Measurements from ENCODE around the gene SORCS2.

Gene SORCS2

DNA sequence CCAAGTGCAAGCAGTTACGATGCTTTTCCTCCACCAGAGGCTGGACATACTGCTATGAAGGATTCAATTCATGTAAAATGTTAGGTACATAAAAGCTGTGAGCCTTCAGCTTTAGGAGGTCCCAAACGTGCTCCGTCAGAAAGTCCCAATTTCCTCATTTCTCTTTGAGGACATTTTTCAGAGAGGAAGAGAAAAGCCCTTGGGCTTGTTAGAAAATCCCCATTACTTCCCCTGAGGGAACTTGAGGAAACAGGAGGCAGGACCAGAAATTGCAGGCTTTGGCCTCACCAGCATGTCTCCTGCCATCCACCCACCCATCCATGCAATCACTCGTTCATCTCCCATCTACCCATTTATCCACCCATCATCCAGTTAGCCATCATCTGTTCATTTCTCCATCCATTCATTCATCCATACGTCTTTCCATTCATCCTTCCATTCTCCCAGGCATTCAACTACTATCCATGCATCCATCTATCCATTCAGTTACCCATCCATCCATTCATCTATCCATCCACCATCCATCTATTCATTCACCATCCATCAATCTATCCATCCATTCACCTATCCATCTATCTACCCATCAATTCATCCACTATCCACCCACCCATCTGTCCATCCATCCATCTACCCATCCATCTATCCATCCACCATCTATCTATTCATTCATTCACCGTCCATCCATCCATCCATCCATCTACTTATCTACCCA, 523.8 kb downstream of the SORCS2 start:
- Mint-ChIP-seq H3K4me1 (no peaks in the 10 kb centered on the region), H3K4me3 (no peak overlapping the region), H3K27me3 (peaks cover 42% of the 10 kb centered on the region), H3K9me3 (peaks cover 9% of the 10 kb centered on the region), H3K27ac (no peak overlapping the region), H3K36me3 (peaks cover 5% of the 10 kb centered on the region)
- no peak for ATAC-seq

DNA sequence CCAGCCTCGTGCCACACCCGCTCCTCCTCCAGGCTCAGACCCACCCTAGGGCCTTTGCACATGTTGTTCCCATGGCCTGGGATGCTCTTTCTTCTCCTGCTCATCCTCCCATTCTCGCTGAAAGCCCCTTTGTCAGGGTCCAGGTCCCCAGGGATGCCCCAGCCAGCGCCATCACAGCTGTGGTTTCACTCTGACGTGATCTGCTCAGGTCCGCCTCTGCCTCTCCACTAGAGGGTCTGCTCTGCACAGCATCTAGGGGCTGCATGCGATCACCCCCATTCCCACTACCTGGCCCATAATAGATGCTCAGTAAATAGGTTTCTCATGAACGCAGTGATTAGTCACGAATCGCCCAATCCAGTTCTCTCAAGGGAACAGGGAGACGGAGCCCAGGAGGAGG, 524.8 kb downstream of the SORCS2 start:
- Mint-ChIP-seq H3K9me3 (peaks cover 9% of the 10 kb centered on the region), H3K27ac (no peak overlapping the region)

DNA sequence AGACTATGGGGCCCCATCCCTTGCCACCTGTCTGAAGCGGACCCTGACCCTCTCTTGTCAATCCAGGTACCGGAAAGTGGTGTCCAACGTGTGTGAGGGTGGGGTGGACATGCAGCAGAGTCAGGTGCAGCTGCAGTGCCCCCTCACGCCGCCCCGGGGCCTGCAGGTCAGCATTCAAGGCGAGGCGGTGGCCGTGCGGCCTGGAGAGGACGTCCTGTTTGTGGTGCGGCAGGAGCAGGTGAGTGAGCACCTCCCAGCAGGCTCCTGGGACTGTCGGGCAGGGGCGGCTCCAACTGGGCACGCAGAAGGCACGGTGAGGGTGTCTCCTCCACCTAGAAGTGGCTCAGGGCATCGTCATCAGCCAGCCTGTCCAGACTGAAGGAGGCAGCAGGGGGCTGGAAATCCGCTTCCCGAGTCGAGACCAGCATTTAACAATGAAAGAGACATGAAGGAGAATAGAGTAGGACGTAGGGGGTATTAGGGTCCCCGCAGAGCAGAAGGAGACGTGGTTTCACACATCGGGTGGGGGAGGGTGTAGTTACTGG, 525.7 kb downstream of the SORCS2 start:
- Mint-ChIP-seq H3K27ac (no peak overlapping the region), H3K27me3 (peaks cover 42% of the 10 kb centered on the region), H3K36me3 (peaks cover 5% of the 10 kb centered on the region), H3K4me1 (no peaks in the 10 kb centered on the region), H3K4me3 (no peak overlapping the region), H3K9me3 (peaks cover 9% of the 10 kb centered on the region)
- no peak for ATAC-seq

More for the DNA sequence above, 524.8 kb downstream of the SORCS2 start:
- H3K36me3 Mint-ChIP-seq: peaks cover 5% of the 10 kb centered on the region
- ATAC-seq: no peak
- H3K27me3 Mint-ChIP-seq: peaks cover 42% of the 10 kb centered on the region
- H3K4me1 Mint-ChIP-seq: no peaks in the 10 kb centered on the region
- no peak overlapping the region for H3K4me3 Mint-ChIP-seq

DNA sequence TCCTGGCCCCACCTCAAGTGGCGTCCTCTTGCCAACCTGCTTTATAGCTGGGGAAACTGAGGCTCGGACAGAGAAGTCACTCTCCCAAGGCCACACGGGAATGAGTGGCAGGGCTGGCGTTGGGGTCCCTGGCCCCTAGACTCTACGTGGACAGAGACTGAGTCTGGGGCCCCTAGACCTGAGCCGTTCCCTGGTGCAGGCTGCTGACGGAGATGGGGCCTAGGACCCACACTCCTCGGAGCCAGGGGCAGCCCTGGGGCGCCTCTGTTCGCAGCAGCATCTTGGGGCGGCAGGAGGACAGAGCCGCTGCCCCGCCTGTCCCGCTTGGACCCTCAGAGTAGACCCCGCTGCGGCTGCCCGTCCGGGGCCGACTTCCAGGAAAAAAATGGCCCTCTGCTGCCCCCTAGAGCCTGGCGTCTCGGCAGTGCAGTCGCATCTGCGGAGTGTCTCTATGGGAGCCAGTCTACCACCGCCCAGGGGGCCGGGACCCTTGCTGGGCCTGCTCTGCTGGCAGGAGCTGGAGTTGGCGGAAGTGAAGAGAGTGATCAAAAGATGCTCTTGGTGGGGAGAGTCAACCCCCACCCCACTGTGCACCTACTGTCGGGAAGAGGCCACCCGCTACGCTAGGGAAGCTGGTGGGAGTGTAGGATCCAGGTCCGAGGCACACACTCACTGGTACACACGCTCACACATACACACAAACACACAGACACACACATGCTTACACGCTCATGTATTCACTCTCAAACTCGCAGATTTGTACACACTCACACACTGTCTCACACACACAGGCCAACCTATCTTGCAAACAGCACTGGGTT, 527.2 kb downstream of the SORCS2 start:
- no peak for ATAC-seq
- Mint-ChIP-seq H3K27ac (no peak overlapping the region), H3K27me3 (peaks cover 42% of the 10 kb centered on the region), H3K4me3 (no peak overlapping the region), H3K9me3 (peaks cover 18% of the 10 kb centered on the region), H3K36me3 (peaks cover 5% of the 10 kb centered on the region), H3K4me1 (no peaks in the 10 kb centered on the region)

GRCh38 chr4:7721984-7722551, 529.7 kb downstream of the SORCS2 start:
- no peak overlapping the region for H3K4me3 Mint-ChIP-seq
- no peak for ATAC-seq
- H3K27me3 Mint-ChIP-seq: peaks cover 19% of the 10 kb centered on the region
- H3K36me3 Mint-ChIP-seq: no peaks in the 10 kb centered on the region
- H3K9me3 Mint-ChIP-seq: peaks cover 11% of the 10 kb centered on the region
- no peak overlapping the region for H3K27ac Mint-ChIP-seq
- no peaks in the 10 kb centered on the region for H3K4me1 Mint-ChIP-seq

GRCh38 chr4:7722766-7723387, 530.5 kb downstream of the SORCS2 start:
- ATAC-seq: no peak
- Mint-ChIP-seq H3K36me3 (no peaks in the 10 kb centered on the region), H3K9me3 (peaks cover 11% of the 10 kb centered on the region), H3K27me3 (peaks cover 11% of the 10 kb centered on the region), H3K4me3 (no peak overlapping the region), H3K4me1 (no peaks in the 10 kb centered on the region), H3K27ac (no peak overlapping the region)

- peaks cover 11% of the 10 kb centered on the region for H3K27me3 Mint-ChIP-seq
- no peak for ATAC-seq
- peaks cover 11% of the 10 kb centered on the region for H3K9me3 Mint-ChIP-seq
- no peak overlapping the region for H3K4me3 Mint-ChIP-seq
- H3K27ac Mint-ChIP-seq: no peak overlapping the region
- no peaks in the 10 kb centered on the region for H3K4me1 Mint-ChIP-seq
- no peaks in the 10 kb centered on the region for H3K36me3 Mint-ChIP-seq
These were observed 531.3 kb downstream of the SORCS2 start for GRCh38 chr4:7723625-7724024.

GRCh38 chr4:7725951-7726350, 533.6 kb downstream of the SORCS2 start:
- Mint-ChIP-seq H3K4me1 (no peaks in the 10 kb centered on the region), H3K27me3 (peaks cover 17% of the 10 kb centered on the region), H3K36me3 (no peaks in the 10 kb centered on the region), H3K9me3 (peaks cover 11% of the 10 kb centered on the region), H3K27ac (no peak overlapping the region), H3K4me3 (no peak overlapping the region)
- no peak for ATAC-seq

DNA sequence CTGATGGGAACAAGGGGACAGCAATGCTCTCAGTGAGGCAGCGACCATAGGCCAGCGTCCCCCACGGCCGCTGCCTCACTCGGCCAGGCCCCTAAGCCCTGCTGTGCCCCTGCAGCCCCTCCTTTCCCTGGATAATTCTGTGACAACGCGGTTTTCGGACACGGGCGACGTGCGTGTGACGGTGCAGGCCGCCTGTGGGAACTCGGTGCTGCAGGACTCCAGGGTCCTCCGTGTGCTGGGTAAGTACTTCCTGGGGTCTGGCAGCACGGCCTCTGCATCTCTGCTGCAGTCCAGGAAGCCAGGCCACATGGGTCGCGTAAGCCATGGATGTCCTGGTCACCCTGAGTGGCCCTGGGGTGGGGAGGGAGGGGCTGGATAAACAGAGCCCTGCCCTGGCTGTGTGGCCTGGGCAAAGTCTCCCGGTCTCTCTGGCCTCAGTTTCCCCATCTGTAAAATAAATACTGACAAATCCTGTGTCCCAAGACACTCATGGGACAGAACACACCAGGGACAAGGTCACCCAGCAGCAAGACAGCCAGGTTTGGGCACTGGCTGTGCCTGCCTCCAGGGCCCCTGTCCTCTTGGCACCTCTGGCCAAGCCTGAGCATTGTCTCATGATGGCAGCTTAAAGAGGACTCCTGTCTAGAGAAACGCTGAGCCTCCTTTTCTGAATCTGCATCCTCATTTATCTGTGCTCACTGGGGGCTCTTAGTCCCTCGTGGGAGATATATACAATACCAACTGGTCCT, 534.5 kb downstream of the SORCS2 start:
- H3K4me3 Mint-ChIP-seq: no peak overlapping the region

DNA sequence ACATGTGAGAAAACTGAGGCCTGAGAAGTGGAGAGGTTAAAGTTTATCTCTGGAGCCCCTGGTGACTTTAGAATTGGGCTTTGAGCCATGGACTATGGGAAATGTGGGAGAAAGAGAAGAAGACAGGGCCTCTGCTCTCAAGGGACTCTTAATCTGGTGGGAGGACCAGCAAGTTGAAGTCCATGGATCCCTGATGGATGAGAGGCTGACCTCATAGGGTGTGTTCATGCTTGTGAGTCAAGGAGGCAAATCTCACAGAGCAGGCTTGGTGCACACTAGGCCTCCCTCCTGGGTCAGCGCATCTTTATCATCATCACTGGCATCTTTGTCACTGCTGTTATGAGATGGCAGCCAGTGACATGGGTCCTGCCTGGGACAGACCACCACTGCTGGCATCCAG, 535.4 kb downstream of the SORCS2 start:
- ATAC-seq: no peak
- Mint-ChIP-seq H3K27me3 (peaks cover 17% of the 10 kb centered on the region), H3K4me1 (no peaks in the 10 kb centered on the region), H3K36me3 (no peaks in the 10 kb centered on the region), H3K4me3 (no peak overlapping the region), H3K27ac (no peak overlapping the region), H3K9me3 (peaks cover 11% of the 10 kb centered on the region)

More for the DNA sequence above, 534.5 kb downstream of the SORCS2 start:
- no peak overlapping the region for H3K27ac Mint-ChIP-seq
- no peak for ATAC-seq
- no peaks in the 10 kb centered on the region for H3K36me3 Mint-ChIP-seq
- H3K27me3 Mint-ChIP-seq: peaks cover 17% of the 10 kb centered on the region
- H3K4me1 Mint-ChIP-seq: no peaks in the 10 kb centered on the region
- peaks cover 11% of the 10 kb centered on the region for H3K9me3 Mint-ChIP-seq

- ATAC-seq: no peak
- Mint-ChIP-seq H3K4me3 (no peak overlapping the region), H3K27ac (no peak overlapping the region), H3K9me3 (no peaks in the 10 kb centered on the region), H3K36me3 (no peaks in the 10 kb centered on the region), H3K4me1 (no peaks in the 10 kb centered on the region), H3K27me3 (peaks cover 17% of the 10 kb centered on the region)
These were observed 539.1 kb downstream of the SORCS2 start for GRCh38 chr4:7731437-7731836.

DNA sequence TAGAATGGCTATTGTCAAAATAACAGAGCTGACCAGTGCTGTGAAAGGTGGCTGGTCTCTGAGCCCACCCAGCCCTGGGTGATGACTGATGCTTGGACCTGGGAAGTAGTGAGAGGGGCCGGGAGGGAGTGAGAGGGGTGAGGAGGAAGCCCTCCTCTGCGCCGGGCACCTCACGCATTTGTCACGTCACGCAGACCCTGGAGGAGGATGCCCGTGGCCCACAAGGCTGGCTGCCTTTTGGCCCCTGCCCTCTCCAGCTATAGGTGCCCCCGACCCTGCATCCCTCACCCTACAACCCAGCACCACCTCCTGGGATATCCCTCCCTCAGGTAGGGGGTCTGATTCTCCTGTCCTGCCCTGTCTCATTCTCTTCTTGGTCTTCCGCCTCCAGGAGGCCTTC, 539.9 kb downstream of the SORCS2 start:
- Mint-ChIP-seq H3K4me3 (no peak overlapping the region), H3K9me3 (no peaks in the 10 kb centered on the region), H3K27ac (no peak overlapping the region), H3K27me3 (peaks cover 17% of the 10 kb centered on the region), H3K36me3 (no peaks in the 10 kb centered on the region), H3K4me1 (no peaks in the 10 kb centered on the region)
- no peak for ATAC-seq

- no peaks in the 10 kb centered on the region for H3K4me1 Mint-ChIP-seq
- no peaks in the 10 kb centered on the region for H3K36me3 Mint-ChIP-seq
- H3K4me3 Mint-ChIP-seq: no peak overlapping the region
- no peak for ATAC-seq
- H3K9me3 Mint-ChIP-seq: no peaks in the 10 kb centered on the region
- peaks cover 14% of the 10 kb centered on the region for H3K27me3 Mint-ChIP-seq
- no peak overlapping the region for H3K27ac Mint-ChIP-seq
These were observed 540.9 kb downstream of the SORCS2 start for GRCh38 chr4:7733201-7733600.

- no peak for ATAC-seq
- Mint-ChIP-seq H3K27ac (no peak overlapping the region), H3K27me3 (peaks cover 6% of the 10 kb centered on the region), H3K4me3 (no peak overlapping the region), H3K9me3 (no peaks in the 10 kb centered on the region), H3K4me1 (no peaks in the 10 kb centered on the region), H3K36me3 (no peaks in the 10 kb centered on the region)
These were observed 541.7 kb downstream of the SORCS2 start for GRCh38 chr4:7733801-7734650.
